Raji (cell line): Measurements from ENCODE around the gene NPPB.

ENCODE experiments used
- POLR2A ChIP-seq: IDR thresholded peaks from 2 replicates; pipeline ENCODE4 v1.6.1; 2011; ENCODE audit warnings: low read depth, low read length, control low read depth; ENCODE audit not compliant: insufficient read depth

Gene NPPB

DNA sequence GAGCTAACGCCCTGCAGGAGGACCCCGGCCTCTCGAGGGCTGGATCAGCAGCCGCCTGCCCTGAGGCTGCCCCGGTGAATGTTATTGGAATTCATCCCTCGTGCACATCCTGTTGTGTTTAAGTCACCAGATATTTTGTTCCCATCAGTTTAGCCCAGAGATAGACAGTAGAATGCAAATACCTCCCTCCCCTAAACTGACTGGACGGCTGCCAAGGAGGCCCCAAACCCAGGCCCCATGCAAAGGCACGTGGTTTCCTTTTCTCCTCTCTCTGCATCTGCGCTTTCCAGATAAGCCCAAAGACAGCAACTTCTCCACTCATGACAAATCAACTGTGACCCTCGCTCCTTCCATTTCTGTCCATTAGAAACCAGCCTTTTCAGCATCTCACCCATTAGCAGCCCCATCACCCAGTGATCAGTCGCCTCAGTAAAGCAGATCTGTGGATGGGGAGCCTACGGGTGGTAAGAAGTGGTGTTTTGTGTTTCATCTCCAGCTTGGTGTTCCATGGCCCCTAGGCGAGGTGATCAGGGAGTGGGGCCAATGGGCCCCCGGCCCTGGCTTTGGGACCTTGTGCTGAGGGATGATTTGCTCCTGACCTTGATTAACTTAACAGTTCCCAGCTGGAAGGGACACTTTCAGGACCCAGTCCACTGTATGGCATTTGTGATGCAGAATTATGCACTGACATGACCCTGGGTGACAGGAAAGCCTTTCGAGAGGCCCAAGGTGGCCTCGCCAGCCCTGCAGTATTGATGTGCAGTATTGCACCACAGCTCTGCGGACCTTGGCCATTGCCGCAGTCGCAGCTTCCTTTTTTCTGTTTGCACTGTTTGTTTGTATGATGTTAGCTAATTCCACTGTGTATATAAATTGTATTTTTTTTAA is 16.3 kb downstream of the NPPB start:
- TF ChIP-seq POLR2A = no peak

DNA sequence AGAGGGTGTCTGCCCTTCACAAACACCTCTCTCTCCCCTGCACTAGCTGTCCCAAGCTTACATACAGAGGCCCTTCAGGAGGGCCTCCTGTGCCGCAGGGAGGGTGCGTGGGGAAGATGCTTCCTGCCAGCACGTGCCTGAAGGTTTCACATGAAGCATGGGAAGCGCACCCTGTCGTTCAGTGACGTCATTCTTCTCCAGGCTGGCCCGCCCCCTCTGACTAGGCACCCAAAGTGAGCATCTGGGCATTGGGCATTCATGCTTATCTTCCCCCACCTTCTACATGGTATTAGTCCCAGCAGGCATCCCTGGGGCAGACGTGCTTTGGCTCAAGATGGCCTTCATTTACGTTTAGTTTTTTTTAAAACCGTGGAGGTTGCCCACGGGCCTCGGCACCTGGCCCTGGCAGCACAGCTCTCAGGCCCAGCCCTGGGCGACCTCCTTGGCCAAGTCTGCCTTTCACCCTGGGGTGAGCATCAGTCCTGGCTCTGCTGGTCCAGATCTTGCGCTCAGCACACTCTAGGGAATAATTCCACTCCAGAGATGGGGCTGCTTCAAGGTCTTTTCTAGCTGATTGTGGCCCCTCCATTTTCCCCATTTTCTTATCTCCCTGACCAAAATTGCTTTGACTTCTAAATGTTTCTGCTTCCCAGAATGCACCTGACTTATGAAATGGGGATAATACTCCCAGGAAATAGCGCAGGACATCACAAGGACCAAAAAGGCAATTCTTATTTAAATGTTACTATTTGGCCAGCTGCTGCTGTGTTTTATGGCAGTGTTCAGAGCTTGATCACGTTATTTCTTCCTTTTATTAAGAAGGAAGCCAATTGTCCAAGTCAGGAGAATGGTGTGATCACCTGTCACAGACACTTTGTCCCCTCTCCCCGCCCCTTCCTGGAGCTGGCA is 17.2 kb downstream of the NPPB start:
- no peak for TF ChIP-seq POLR2A

DNA sequence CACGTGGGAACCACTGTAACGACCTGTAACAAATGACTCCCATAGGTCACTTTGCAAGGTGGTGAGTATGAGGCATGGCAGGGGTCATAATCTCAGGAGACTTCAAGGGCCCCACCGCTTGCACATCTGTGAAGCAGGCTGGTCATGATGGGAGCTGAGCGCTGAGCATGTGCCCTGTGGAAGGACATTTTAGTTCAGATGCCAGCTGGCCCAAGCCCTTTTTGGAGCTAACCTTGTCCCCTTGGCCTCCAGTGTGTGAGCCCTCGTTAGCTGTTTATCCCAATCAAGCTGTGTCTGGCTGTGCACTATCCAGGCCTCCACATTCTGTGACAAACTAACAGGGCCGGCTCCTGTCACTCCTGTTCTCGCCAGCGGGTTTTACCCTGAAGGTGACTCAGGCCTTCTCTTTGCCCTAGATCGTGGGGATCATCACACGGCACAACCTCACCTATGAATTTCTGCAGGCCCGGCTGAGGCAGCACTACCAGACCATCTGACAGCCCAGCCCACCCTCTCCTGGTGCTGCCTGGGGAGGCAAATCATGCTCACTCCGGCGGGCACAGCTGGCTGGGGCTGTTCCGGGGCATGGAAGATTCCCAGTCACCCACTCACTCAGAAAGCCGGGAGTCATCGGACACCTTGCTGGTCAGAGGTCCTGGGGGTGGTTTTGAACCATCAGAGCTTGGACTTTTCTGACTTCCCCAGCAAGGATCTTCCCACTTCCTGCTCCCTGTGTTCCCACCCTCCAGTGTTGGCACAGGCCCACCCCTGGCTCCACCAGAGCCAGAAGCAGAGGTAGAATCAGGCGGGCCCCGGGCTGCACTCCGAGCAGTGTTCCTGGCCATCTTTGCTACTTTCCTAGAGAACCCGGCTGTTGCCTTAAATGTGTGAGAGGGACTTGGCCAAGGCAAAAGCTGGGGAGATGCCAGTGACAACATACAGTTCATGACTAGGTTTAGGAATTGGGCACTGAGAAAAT is 18.7 kb downstream of the NPPB start:
- no peak for TF ChIP-seq POLR2A

DNA sequence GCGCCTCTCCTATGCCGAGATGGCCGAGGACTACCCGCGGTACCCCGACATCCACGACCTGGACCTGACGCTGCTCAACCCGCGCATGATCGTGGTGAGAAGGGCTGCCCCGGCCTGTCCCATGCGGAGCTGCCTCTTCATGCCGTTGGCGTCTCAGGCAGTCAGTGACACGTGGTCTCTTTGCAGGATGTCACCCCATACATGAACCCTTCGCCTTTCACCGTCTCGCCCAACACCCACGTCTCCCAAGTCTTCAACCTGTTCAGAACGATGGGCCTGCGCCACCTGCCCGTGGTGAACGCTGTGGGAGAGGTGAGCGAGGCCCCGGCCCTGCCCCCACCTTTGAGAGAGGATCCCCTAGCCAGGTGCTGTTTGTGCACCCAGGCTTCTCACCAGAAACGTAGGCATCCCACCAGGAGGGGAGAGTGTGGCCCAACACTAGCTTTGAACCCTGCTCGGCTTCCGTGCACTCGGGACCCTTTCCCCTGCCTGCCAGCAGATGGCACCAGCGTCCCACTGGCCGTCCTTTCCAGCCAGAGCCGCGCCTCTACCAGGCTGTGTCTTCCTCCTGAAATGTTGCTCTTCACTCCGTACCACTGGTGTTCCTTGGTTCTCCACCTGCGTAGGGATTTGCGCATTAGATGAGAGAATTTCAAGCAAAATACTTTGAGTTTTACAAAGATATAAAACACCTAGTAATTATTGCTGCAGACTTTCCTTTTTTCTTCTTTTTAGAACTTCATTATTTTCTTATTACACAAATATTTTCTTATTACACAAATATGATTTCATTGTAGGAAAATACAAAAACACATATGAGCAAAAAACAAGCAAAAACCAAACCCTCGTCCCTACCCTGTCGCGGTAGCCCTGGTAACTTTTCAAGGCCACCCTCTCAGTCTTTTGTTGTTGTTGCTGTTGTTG is 20.1 kb downstream of the NPPB start:
- TF ChIP-seq POLR2A = no peak

- no peak for TF ChIP-seq POLR2A
These were observed 20.9 kb downstream of the NPPB start for GRCh38 chr1:11837767-11838348.

DNA sequence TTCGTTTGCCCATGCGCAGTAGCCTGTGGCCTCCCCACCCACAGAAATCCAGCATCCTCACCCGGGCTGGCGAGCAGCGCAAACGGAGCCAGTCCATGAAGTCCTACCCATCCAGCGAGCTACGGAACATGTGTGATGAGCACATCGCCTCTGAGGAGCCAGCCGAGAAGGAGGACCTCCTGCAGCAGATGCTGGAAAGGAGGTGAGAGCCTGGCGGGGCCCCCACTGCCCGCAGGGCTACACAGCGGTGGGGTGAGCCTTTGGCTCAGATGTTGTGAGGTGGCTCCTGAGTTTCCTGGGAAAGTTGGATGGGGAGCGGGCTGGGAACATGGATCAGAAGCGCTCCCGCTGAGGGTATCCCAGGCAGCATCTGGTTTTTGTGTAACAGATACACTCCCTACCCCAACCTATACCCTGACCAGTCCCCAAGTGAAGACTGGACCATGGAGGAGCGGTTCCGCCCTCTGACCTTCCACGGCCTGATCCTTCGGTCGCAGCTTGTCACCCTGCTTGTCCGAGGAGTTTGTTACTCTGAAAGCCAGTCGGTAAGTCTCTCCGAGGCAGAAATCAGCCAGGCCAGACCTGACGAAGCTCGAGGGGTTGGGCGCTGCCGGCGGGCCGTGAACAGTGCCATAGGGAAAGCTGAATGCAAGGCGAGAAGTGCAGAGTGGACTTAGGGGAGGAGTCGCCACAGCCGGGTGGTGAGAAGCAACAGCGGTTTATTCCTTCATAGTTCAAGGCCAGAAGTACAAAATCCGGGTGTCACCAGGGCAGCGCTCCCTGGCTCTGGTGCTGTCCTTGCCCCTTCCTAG is 21.6 kb downstream of the NPPB start:
- no peak for TF ChIP-seq POLR2A

GRCh38 chr1:11835441-11836225 is 23.1 kb downstream of the NPPB start:
- no peak for TF ChIP-seq POLR2A

- no peak for TF ChIP-seq POLR2A
These were observed 24.8 kb downstream of the NPPB start for GRCh38 chr1:11833900-11834299.

- no peak for TF ChIP-seq POLR2A
These were observed 25.2 kb downstream of the NPPB start for GRCh38 chr1:11833497-11833896.

GRCh38 chr1:11831945-11832725 is 26.6 kb downstream of the NPPB start:
- TF ChIP-seq POLR2A = no peak

GRCh38 chr1:11828511-11828910 is 30.2 kb downstream of the NPPB start:
- TF ChIP-seq POLR2A = no peak
